Endodermal cell (in vitro differentiated cells): Measurements from ENCODE around the gene IQCM. TPM values are rescaled to one million over a fixed set of nuclear protein-coding genes. Genes with fewer than 3 reads are reported as not detected.

Source experiments
- DNase-seq: peaks from one replicate; pipeline ENCODE4 v3.0.0-alpha.2; 2017
- H3K27ac ChIP-seq: 2 replicates; pipeline ENCODE4 v1.5.1; 2013; ENCODE audit warnings: mild to moderate bottlenecking, low read depth, low read length, moderate library complexity
- H3K27me3 ChIP-seq: 2 replicates; pipeline ENCODE4 v1.6.1; 2013; ENCODE audit warnings: mild to moderate bottlenecking, low read length, moderate library complexity; ENCODE audit not compliant: insufficient read depth, control insufficient read depth, poor library complexity, severe bottlenecking
- H3K36me3 ChIP-seq: 2 replicates; pipeline ENCODE4 v1.7.0; 2013; ENCODE audit warnings: mild to moderate bottlenecking, low read length, moderate library complexity; ENCODE audit not compliant: control insufficient read depth, insufficient read depth
- H3K4me1 ChIP-seq: one replicate; pipeline ENCODE4 v1.7.0; 2013; ENCODE audit warnings: low read length; ENCODE audit not compliant: control insufficient read depth, insufficient read depth
- H3K4me3 ChIP-seq: 2 replicates; pipeline ENCODE4 v1.5.1; 2013; ENCODE audit warnings: mild to moderate bottlenecking, low read length, moderate library complexity
- H3K9ac ChIP-seq: 2 replicates; pipeline ENCODE4 v1.6.1; 2013; ENCODE audit warnings: mild to moderate bottlenecking, low read length, moderate library complexity; ENCODE audit not compliant: poor library complexity, severe bottlenecking; ENCODE audit errors: extremely low read depth
- H3K9me3 ChIP-seq: 2 replicates; pipeline ENCODE4 v1.6.1; 2013; ENCODE audit warnings: mild to moderate bottlenecking, low read length, moderate library complexity; ENCODE audit not compliant: control insufficient read depth
- H3K27ac Mint-ChIP-seq: 2 replicates; pipeline ENCODE4 v1.8.0; 2020; ENCODE audit warnings: mixed read lengths
- H3K27me3 Mint-ChIP-seq: 2 replicates; pipeline ENCODE4 v1.8.0; 2021; ENCODE audit warnings: mild to moderate bottlenecking, mixed read lengths; ENCODE audit not compliant: insufficient read depth
- H3K36me3 Mint-ChIP-seq: 2 replicates; pipeline ENCODE4 v1.8.0; 2020; ENCODE audit warnings: low read depth, mixed read lengths
- H3K4me1 Mint-ChIP-seq: 2 replicates; pipeline ENCODE4 v1.8.0; 2020; ENCODE audit warnings: mixed read lengths
- H3K4me3 Mint-ChIP-seq: 2 replicates; pipeline ENCODE4 v1.8.0; 2020; ENCODE audit warnings: mild to moderate bottlenecking, moderate library complexity, mixed read lengths
- H3K9me3 Mint-ChIP-seq: 2 replicates; pipeline ENCODE4 v1.8.0; 2020; ENCODE audit warnings: mild to moderate bottlenecking, mixed read lengths
- CTCF ChIP-seq: fragments of 200-600 bp; sonication (generic); conservative IDR thresholded peaks from 2 replicates; pipeline ENCODE4 v1.5.0; 2021; ENCODE audit warnings: antibody characterized with exemption, mild to moderate bottlenecking
- WGBS, 2 experiments: methylation state at CpG; one replicate each; pipeline versions ENCODE4 v1.1.5 to v1.1.7; 2013; ENCODE audit warnings: missing lambda C conversion rate in 2 of 2, mixed read lengths in 1 of 2; ENCODE audit not compliant: insufficient coverage in 1 of 2, insufficient read length in 1 of 2; 5-methylcytosine and 5-hydroxymethylcytosine counted together
- total RNA-seq, 2 donors: library from RNA; stranded (reverse); fragmentation: NEBNext Ultra II Directional in 1 of 2; extraction: Animal tissue kit (Norgen Biotek cat#: 25700) in 1 of 2; gene quantifications; 2 replicates in 1 of 2; 3 replicates in 1 of 2; pipeline ENCODE4 v1.2.1, GENCODE V29; 2021

The IQCM gene
- total RNA-seq, 2 donors from 2014 or later, result not detected

GRCh38 chr4:149794352-149794751, 21.3 kb downstream of the IQCM start:
- Mint-ChIP-seq H3K9me3 (no peaks in the 10 kb centered on the region), H3K27me3 (no peaks in the 10 kb centered on the region), H3K4me1 (no peaks in the 10 kb centered on the region), H3K4me3 (no peak overlapping the region), H3K27ac (no peak overlapping the region), H3K36me3 (no peaks in the 10 kb centered on the region)
- no peak for TF ChIP-seq CTCF
- no peak for DNase-seq
- no peak overlapping the region for H3K4me3 ChIP-seq
- H3K9ac ChIP-seq, result no peak overlapping the region
- no peaks in the 10 kb centered on the region for H3K27me3 ChIP-seq
- H3K36me3 ChIP-seq, result no peaks in the 10 kb centered on the region
- WGBS, 2 experiments, result no CpG with 5 or more reads among the region's 1 CpG
- no peaks in the 10 kb centered on the region for H3K4me1 ChIP-seq
- no peak overlapping the region for H3K27ac ChIP-seq
- H3K9me3 ChIP-seq, result no peaks in the 10 kb centered on the region

- no peaks in the 10 kb centered on the region for H3K9me3 Mint-ChIP-seq
- no peak for TF ChIP-seq CTCF
- H3K27me3 ChIP-seq, result no peaks in the 10 kb centered on the region
- H3K4me1 ChIP-seq, result no peaks in the 10 kb centered on the region
- no peak overlapping the region for H3K27ac ChIP-seq
- no peaks in the 10 kb centered on the region for H3K9me3 ChIP-seq
- H3K4me3 ChIP-seq, result no peak overlapping the region
- H3K9ac ChIP-seq, result no peak overlapping the region
- H3K36me3 ChIP-seq, result no peaks in the 10 kb centered on the region
- no peaks in the 10 kb centered on the region for H3K27me3 Mint-ChIP-seq
- DNase-seq, result no peak
- H3K27ac Mint-ChIP-seq, result no peak overlapping the region
- H3K4me1 Mint-ChIP-seq, result no peaks in the 10 kb centered on the region
- H3K36me3 Mint-ChIP-seq, result no peaks in the 10 kb centered on the region
- H3K4me3 Mint-ChIP-seq, result no peak overlapping the region
These were observed 22.2 kb downstream of the IQCM start for GRCh38 chr4:149793459-149793858.

- no peak for DNase-seq
- WGBS, 2 experiments, result no CpG with 5 or more reads among the region's 1 CpG
- no peak for TF ChIP-seq CTCF
- Mint-ChIP-seq H3K4me1 (no peaks in the 10 kb centered on the region), H3K4me3 (no peak overlapping the region), H3K27me3 (no peaks in the 10 kb centered on the region), H3K36me3 (no peaks in the 10 kb centered on the region), H3K9me3 (no peaks in the 10 kb centered on the region), H3K27ac (no peak overlapping the region)
- Histone ChIP-seq H3K36me3 (no peaks in the 10 kb centered on the region), H3K27ac (no peak overlapping the region), H3K4me3 (no peak overlapping the region), H3K4me1 (no peaks in the 10 kb centered on the region), H3K9ac (no peak overlapping the region), H3K9me3 (no peaks in the 10 kb centered on the region), H3K27me3 (no peaks in the 10 kb centered on the region)
These were observed 23.8 kb downstream of the IQCM start for GRCh38 chr4:149791851-149792250.
